HG03432 (cell line): ENCODE data around the gene TLK1.
"Not testable (repeated sequence)": the region's sequence is repeated elsewhere in the genome, so short reads cannot be mapped to it uniquely, and the experiment has no call there.

Source experiments
- ATAC-seq: cut with Tn5 transposase; IDR thresholded peaks from one replicate; pipeline ENCODE4 v1.9.1; 2021; ENCODE audit warnings: mild to moderate bottlenecking, moderate library complexity; ENCODE audit not compliant: unreplicated experiment

TLK1 gene

DNA sequence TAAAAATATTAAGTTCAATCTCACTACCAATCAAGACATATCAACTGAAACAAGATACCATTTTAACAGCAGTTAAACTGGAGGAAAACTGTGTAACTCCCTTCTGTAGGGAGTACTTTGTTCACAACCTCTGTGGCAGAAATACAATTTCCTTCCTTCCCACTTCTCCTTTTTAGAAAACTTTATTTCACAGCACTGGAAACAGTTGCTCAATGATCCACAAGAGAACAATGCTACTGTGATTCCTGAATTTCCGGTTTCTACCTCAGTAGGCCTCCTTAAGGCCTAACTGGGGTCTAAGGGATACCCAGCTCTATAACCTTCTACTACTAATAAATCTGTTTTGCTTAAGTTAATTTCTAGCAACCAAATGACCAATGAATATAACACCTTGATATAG lies 14.1 kb downstream of the TLK1 start:
- ATAC-seq, result no peak

DNA sequence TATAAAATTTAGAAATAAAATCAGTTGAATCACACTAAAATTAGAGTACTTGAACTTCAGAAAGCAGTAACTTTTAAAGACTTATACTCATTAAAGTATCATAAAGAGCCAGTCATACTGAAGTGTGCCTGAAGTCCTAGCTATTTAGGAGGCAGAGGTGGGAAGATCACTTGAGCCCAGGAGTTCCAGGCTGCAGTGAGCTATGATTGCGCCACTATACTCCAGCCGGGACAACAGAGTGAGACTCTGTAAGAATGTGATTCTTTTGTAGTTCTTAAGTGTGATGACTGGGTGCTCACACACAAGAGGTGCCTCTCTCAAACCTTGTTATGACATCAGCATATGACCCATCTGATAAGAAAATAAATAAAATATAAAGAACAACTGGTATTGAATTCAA lies 14.6 kb downstream of the TLK1 start:
- no peak for ATAC-seq

DNA sequence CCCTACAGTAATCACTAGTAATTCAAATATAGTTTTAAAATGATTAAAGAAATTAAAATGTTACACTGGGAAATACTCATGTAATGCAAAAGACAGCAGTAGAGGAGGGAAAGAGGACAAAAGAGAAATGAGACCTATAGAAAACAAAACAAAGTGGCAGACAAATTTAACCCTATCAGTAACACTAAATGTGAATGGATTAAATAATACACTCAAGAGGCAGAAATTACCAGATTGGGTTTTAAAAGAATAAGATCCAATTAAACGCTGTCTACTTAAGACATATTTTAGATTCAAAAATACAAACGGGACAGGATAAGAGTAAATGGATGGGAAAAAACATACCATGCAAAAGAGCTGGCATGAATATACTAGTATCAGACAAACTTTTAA lies 17.0 kb downstream of the TLK1 start:
- ATAC-seq, result no peak

DNA sequence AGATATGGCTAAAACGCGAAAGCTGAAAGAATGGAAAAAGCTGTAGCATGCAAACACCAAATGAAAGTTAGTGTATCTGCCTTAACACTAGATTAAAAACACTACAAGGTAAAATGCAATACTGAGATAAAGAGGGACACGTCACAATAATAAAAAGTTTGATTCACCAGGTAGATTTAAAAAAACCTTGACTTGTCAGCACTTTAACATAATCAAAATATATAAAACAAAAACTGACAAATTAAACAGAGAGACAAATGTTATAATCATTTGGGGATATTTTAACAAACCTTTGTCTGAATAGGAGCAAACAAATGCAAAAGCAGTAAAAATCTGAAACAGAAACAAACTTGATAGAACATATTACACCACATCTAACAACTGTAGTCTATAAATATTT lies 18.3 kb downstream of the TLK1 start:
- ATAC-seq, result no peak

DNA sequence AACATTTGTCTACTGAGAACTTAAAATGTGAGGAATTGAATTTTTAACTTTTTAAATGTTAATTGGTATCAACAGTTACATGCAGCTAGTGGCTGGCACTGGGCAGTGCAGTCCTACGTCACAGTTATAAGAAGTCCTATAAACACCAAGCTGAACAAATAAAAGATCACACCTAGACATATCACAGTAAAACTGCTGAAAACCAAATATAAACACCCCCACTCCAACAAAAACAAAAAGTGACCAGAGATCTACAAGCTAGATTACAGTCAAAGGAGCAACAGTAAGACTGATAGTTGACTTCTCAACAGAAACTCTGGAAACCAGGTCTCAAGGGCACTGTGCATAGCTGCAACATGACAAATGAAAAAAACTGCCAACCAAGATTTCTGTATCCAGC lies 19.4 kb downstream of the TLK1 start:
- ATAC-seq, result no peak

DNA sequence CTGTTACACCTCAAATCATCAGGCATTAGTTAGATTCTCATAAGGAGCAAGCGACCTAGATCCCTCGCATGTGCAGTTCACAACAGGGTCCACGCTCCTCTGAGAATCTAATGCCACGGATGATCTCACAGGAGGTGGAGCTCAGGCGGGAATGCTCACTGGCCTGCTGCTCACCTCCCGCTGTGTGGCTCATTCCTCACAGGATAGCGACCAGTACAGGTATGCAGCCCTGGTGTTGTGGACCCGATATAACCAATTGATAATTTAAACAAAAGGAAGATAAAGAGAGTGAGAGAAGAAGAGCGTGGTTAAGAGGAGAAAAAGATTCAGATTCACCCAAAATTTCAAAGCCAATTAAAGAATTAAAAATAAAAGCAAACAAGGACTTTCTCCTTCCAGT lies 20.8 kb downstream of the TLK1 start:
- no peak for ATAC-seq

DNA sequence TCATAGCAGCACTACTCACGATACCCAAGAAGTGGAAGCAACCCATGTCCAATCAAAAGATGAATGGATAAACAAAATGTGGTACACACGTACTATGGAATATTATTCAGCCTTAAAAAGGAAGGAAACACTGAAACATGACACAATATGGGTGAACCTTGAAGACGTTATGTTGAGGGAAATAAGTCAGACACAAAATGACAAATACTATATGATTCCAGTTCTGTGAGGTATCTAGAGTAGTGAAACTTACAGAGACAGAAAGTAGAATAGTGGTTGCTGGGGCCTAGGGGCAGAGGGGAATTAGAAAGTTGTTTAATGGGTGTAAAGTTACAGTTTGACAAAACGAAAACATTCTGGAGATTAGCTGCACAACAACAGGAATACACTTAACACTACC lies 24.7 kb downstream of the TLK1 start:
- ATAC-seq, result peak; percentile 89

DNA sequence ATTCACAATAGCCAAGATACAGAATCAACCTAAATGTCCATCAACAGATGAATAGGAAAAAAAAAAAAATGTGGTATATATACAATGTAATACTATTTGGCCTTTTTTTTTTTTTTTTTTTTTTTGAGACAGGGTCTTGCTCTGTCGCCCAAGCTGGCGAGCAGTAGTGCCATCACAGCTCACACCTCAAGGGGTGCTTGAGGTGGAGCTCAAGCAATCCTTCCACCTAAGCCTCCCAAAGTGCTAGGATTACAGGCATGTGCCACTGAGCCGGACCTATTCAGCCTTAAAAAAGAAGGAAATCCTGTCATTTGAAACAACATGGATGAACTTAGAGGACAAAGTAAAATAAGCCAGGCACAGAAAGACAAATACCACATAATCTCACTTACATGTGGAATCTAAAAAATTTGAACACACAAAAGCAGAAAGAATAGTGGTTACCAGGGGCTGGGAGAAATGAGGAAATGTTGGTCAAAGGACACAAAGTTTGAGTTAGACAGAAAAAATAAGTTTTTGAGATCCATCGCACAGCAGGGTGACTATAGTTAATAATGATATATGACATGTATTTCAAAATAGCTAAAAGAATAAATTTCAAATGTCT lies 26.0 kb downstream of the TLK1 start:
- ATAC-seq, result no peak

DNA sequence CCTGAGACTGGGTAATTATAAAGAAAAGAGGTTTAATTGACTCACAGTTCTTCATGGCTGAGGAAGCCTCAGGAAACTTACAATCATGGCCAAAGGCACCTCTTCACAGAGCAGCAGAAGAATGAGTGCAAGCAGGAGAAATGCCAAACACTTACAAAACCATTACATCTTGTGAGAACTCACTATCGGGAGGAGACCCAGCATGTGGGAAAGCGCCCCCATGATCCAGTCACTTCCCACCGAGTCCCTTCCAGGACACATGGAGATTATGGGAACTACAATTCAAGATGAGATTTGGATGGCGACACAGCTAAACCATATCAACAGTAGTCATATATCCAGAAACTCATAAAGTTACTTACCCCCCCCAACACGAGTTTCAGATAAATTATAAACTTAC lies 28.6 kb downstream of the TLK1 start:
- ATAC-seq, result no peak

DNA sequence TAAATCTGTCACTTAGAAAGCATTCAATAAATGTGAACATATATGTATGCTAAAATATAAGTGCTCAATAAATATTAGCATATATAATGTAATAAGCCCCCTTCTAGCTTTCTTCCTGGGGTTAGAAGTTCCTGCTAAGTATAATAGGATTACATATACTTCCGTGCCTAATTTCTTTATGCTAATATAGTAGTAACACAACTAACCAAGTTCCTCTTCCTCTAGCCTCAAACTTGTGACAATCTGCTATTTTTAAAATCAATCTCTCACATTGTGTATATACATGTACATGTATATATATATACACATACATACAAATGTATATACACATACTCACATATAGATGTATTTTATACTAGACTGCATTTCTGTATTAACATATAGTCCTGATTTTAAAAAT lies 32.2 kb downstream of the TLK1 start:
- no peak for ATAC-seq

DNA sequence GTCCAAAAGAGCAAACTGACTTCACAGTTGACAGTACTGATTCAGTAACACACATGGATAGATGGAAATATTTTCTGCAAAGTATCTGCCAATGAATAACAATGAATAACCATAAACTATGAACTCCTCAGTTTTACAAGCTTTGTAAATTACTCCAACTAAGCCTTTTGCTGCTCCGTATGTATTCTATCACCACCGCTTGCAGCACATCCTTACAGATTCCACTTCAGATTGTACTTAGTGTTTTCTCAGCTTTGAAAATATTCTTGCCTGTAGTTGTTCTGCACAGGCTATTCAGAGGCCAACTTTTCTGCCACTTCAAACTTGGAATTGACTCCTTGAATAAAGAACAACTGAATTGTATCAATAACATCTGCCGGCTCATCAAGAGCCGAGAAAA lies 36.2 kb downstream of the TLK1 start:
- ATAC-seq, result no peak

DNA sequence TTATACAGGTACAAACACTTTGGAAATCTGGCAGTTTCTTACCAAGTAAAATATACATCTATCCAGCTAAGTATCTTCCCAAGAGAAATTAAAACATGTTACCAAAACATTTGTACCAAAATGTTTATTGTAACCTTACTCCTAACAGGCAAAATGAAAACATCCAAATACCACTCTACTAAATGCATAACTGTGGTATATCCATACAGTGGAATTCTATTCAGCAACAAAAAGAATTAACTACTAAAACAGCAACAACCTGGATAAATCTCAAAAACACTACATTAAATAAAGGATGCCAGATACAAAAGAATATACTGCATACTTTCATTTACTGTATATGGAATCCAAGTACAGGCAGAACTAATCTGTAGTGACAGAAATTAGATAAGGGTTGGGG lies 51.1 kb downstream of the TLK1 start:
- no peak for ATAC-seq

DNA sequence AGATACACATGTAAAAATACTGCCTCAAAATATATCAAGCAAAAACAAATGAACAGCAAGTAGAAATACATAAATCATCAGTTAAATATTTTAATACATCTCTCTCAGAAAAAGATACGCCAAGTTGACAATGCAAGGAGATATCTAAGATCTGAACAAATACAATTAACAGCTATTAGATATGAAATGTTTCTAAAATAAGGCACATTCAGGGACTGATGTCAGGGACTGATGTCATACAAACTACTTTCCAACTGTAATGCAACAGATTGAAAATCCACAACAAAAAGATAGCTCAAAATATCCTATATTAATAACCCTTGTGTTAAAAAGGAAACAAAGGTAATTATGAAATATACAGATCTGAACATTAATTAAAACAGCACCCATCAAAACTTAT lies 51.7 kb downstream of the TLK1 start:
- no peak for ATAC-seq

DNA sequence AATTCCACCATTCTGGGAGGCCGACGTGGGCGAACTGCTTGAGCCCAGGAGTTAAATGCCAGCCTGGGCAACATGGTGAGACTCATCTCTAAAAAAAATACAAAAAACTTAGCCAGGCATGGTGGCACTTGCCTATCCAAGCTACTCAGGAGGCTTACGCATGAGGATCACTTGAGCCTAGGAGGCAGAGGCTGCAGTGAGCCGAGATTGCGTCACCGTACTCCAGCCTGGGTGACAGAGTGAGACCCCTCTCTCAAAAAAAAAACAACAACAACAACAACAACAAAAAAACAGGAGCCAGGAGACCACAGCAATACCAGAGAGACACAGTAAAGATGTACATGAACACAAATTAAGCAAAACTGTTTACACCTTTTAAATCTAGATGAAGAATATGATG lies 52.9 kb downstream of the TLK1 start:
- no peak for ATAC-seq

DNA sequence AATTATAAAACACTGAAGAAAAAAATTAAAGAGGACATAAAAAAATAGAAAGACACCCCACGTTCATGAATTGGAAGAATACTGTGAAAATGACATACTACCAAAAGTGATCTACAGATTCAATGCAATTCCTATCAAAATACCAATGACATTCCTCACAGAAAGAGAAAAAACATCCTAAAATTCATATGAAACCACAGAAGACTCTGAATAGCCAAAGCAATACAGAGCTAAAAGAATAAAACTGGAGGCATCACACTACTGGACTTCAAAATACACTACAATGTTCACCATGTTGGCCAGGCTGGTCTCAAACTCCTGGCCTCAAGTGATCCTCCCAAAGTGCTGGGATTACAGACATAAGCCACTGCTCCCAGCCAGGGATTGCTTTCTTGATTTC lies 56.3 kb downstream of the TLK1 start:
- ATAC-seq, result no peak

DNA sequence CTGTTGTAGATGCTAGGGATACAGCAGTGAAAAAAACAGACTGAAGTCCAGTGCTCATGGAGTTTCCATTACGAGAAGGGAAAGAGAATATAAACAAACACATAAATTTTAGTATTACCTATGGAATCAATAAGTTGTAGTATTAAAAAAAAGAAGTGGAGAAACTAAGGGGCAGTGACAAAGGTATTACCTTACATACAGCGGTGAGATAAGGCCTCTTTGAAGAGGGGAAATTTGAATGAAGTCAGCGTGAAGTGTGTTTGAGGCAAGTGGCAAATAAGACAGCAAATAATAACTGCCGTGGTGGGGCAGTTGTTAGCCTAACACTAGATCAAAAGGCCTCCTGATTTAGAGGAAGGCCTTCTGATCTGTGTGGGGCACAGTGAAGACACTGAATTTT lies 57.9 kb downstream of the TLK1 start:
- no peak for ATAC-seq

DNA sequence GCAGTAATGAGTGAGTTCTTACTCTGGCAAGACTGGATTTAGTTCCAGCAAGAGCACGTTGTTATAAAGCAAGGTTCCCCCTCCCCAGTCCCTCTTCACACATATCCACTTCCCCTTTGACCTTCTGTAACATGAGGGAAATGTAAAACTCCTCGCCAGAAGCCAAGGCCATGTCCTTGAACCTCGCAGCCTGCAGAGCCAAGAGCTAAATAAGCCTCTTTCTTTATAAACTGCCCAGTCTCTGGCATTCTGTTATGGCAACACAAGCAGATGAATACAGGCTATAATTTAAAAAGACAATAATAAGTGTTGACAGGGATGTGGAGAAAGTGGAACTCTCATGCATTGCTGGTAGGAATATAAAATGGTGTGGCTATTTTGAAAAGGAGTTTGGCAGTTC lies 60.3 kb downstream of the TLK1 start:
- ATAC-seq, result no peak

DNA sequence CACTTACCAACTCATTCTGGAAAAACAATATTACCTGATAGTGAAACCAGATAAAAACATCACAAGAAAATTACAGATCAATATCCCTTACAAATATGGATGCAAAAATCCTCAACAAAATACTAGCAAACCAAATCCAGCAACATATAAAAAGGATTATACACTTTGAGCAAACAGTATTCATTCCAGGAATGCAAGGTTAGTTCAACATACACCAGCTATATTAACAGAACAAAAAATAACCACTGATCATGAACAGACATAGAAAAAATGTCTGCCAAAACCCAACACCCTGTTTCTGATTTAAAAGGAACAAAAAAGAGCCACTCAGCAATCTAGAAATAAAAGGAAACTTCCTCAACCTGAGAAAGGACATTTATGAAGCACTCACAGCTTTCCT lies 62.1 kb downstream of the TLK1 start:
- ATAC-seq, result no peak

DNA sequence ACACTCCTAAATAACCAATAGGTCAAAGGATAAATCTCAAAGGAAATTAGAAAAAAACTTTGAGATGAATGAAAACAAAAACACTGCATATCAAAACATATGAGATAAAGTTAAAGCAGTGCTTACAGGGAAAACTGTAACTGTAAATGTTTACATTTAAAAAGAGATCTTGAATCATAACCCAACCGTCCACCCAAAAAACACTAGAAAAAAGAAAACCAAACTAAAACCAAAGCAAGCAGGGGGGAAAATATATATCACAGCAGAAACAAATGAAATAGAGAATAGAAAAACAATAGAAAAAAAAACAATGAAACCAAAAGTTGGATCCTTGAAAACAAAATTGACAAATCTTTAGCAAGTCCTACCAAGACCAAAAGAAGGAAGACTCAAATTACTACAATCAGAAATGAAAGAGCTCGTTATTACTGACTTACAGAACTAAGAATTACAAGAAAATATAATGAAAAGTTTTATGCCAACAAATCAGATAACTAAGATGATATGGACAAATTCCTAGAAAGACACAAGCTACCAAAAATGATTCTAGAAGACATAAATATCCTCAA lies 65.6 kb downstream of the TLK1 start:
- no peak for ATAC-seq

DNA sequence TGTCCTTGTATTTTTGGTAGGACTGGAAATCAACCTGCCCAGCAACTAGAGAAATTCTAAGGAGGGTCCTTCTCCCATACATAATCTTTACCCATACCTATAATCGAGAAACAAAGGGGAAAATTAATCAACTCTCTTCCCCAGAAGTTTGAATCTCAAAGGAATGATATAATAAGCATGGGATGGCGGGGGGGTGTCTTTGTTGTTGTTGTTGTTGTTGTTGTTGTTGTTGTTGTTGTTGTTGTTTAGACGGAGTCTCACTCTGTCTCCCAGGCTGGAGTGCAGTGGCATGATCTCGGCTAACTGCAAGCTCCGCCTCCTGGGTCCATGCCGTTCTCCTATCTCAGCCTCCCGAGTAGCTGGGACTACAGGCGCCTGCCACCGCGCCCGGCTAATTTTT lies 69.2 kb downstream of the TLK1 start:
- not testable (repeated sequence) for ATAC-seq

DNA sequence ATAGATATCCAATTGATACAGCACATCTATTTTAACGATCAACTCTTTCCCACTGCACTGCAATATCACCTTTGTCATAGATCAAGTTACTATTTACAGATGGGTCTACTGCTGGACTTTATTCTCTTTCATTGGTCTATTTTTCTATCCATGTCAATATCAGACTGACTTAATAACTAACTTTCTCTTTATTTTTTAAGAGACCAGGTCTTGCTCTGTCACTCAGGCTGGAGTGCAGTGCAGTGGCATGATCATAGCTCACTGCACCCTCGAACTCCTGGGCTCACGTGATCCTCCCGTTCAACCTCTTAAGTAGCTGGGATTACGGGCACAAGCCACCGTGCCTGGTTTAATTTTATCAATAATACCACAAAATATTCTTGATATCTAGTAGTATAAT lies 71.2 kb downstream of the TLK1 start:
- ATAC-seq, result no peak

DNA sequence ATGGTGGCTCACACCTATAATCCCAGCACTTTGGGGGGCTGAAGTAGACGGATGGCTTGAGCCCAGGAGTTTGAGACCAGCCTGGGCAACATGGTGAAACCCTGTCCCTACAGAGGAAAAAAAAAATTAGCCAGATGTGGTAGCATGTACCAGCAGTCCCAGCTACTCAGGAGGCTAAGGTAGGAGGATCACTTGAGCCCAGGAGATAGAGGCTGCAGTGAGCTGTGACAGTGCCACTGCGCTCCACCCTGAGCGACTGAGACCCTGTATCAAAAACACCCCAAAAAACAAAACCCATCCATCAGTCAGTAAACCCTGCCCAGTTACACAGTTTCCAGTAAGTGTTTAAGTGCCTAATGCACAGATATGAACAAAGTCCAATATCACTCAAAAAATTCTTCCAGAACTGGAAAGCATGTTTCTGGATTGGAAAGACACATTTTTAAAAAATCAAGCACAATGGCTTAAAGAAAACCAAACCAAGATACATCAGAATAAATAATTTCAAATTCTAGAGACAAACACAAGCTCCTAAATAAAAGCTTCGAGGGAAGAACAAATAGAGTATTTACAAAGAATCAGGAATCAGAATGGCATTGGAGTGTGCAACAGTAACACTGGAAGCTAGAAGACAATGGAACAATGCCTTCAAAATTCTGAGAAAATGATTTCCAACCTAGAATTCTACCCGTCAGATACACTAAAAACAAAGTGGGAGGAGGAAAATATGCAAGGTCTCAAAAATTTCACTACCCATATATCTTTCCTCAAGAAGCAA lies 72.4 kb downstream of the TLK1 start:
- no peak for ATAC-seq

DNA sequence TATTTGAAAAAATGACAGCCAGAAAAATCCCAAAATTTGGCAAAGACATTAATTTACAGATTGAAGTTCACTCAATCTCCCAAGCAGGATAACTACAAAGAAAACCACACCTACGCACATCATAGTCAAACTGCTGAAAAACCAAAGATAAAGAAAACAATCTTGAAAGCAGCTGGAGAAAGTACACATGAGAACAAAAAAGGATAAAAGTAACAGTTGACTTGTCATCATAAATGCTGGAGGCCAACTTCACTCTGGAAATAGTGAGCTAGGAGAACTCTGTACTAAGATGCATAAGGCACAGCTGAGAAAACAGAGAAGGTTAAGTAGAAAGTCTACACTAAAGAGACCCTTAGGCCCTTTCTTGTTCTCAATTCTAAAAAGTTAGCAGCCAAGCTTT lies 73.1 kb downstream of the TLK1 start:
- no peak for ATAC-seq
